Stimulated activated CD8-positive, alpha-beta memory T cell treated with anti-CD3 and anti-CD28 coated beads, Interleukin-12 subunit alpha, Interleukin-12 subunit beta, amount 100 ng/mL, for 24 hours (primary cell): ENCODE measurements around the gene FNIP2.
"Not testable (repeated sequence)": the region's sequence is repeated elsewhere in the genome, so short reads cannot be mapped to it uniquely, and the experiment has no call there.

ENCODE experiments used
- DNase-seq: peaks from one replicate; pipeline ENCODE4 v3.0.0-alpha.2; 2020; ENCODE audit errors: extremely low read depth

Gene FNIP2

DNA sequence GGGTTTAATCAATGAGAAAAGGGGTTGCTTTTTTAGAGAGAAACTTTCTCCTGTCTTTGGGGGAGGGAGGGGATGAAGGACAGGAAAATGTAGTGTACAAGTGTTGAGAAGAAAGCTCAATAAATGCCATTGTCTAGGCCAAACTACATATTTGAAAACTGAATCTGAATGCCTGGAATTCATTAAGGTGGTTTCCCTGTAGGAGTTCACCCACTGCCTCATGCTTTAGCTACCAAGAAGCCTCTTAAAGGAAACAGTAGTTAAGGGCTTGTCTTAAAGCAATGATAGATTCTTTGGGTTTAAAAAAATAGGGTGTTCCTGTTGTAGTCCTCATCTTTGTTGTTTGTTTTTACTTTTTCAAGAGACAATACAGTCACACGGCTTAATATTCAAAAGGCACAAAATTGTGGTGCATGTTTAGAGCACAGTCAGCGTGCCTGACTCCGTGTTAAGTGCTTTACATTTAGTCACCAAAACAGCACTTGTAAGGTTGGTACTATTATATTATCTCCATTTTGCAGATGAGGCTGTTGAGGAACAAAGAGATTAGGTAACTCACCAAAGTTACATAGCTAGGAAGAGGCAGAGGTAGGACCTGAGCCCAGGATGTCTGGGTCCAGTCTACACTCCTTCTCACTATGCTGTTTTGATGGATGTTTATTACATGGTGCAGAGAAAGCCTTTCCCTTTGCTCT is 46.0 kb downstream of the FNIP2 start:
- no peak for DNase-seq

- DNase-seq = no peak
Measured at GRCh38 chr4:158816955-158817354, 48.1 kb downstream of the FNIP2 start.

GRCh38 chr4:158817562-158818296 is 48.9 kb downstream of the FNIP2 start:
- no peak for DNase-seq

DNA sequence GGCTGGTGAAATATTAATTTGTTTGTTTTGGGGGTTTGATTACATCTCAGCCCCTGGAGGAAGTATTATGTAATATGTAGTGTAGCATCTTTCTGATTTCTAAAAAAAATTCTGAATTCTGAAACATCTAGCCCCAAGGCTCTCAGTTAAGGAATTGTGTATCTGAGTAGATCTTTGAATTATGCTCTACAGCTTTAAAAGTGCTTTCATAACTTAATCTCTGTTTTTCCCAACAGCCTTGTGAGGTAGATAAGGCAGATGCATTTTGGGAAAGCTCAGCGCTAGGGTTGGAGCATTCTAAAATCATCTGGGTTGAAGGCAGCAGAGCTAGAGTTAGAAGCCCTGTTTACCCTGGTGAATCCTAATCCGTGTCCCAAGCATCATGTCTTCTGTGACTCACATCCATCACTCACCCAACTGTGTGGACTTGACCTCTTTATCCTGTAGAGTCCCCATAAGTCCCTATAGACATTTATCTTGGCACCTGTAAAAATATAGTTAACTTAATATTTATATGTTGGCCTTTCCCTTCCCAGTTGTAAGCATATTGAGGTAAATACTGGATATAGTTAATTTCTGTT is 49.8 kb downstream of the FNIP2 start:
- DNase-seq = no peak

DNA sequence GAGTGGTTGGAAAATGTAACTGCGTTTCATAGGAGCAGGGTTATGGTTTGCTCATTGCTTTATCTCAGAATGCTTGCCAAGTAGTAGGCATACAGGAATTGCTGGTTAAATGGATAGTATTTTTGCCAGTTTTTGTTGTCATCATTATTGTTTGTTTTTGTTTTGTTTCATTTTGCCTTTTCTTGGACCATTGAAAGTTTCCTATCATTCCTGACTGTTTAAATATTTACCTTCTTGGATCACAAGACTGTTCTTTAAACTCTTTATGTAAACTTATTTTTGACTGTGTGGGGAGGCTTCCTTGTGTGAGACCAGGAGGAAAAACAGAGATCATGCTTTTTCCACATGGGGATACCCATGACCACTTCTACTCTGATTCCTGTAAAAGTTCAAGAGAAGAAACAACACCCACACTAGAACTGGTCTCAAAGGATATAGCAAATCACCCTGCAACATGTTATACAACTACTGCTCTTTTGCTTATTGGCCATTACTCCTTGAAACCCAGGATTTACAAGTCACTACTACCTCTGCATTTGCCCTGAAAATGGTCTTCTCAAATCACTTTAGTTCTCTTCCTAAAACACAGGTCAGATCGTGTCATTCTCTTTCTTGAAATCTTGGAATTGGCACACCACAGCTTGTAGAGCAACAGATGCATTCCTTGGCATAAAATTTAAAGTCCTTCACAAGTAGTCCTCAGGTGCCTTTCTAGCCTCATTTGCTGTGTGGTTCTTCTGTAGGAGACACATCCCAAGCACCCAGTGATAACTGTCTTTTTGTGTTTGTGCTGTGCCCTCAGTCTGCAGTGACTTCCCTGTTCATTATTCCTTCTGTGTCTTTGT is 51.3 kb downstream of the FNIP2 start:
- DNase-seq = no peak

DNA sequence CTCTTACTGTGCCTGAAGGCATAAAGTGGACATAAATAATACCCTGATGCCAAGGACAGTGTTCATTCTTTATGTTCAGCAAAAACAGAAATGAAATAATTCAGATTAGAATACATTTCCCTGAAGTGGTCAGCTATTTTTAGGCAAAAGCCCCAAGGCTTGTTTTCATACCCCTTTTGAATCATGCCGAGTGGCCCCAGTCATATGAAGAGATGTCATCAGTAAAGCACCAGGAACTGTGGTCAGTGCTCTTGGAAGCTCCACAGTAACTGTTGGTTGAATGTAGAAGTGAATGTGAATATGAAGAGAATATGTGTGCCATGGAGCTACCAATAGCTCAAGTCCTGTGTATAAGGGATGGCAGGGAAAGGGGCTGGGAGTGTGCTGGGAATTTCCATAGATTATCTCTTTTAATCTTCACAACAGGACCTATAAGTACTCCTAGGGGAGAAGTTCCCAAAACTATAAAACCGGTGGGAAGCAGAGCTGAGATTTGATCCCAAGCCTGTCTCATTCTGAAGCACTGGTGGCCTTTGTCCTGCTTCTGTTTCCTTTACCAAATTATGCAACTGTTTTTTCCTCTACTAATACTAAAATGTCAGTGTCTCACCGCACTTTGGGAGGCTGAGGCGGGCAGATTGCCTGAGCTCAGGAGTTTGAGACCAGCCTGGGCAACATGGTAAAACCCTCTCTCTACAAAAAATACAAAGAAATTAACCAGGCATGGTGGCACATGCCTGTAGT is 52.6 kb downstream of the FNIP2 start:
- no peak for DNase-seq

DNA sequence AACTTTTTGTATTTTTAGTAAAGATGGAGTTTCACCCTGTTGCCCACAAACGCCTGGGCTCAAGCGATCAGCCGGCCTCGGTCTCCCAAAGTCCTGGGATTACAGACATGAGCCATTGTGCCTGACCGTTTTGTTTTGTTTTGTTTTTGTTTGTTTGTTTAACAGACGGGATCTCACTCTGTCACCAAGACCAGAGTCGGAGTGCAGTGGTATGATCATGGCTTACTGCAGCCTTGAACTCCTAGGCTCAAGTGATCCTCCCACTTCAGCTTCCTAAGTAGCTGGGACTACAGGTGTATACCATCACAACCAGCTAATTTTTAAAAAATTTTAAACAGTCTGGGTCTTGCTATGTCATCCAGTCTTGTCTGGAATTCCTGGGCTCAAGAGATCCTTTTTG is 53.5 kb downstream of the FNIP2 start:
- no peak for DNase-seq

DNA sequence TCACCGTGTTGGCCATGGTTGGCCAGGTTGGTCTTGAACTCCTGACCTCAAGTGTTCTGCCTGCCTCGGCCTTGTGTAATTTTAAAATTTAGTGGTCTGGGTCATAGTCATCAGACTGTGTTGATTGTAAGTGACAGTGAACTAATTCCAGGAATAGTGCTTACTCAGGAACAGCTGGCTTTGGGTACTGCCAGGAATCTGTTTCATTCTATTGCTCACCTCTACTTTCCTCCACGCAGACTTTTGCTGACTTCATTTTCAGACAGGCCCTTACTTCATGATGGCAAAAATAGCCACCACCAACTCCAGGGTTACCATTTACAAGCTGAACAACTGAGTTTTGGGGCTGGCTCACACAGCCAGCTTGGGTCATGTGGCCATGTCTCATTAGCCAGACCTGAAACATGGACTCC is 54.6 kb downstream of the FNIP2 start:
- no peak for DNase-seq

DNA sequence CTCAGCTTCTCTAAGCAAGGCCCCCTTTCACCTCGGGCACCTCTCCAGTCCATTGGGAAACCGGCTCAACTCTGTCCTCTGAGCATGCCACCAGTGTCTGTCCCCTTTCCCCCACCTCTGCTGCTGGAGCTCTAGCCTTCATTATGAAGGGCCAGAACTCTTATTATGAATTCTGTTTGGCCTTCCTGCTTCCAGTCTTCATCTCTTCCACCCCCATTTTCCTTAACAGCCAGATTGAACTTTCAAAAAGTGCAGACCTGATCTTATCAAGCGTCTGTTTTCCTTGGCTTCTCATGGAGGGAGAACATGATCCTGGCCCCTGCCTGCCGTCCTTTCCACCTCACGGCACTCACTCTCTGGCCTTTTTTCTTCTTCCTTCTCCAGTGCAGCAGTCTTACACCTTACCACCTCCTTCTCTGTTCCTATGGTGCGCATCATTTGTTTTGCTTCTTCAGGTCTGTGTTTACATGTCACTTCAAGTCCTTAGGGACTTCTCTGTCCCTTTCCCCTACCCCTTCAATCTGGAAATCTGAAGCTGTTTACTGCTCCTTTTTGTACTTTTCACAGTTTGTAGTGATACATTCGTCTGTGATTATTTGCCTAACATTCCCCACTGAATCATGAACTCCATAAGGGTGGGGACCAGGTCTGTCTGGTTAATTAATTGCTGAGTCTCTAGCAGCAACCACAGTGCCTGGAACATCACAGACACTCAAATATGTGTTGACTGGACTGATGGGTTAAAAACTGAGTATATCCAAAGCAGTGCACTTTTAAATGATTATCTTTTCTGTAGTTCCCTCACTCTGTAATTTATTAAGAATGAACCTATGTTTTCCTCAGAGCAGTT is 55.8 kb downstream of the FNIP2 start:
- DNase-seq = no peak

DNA sequence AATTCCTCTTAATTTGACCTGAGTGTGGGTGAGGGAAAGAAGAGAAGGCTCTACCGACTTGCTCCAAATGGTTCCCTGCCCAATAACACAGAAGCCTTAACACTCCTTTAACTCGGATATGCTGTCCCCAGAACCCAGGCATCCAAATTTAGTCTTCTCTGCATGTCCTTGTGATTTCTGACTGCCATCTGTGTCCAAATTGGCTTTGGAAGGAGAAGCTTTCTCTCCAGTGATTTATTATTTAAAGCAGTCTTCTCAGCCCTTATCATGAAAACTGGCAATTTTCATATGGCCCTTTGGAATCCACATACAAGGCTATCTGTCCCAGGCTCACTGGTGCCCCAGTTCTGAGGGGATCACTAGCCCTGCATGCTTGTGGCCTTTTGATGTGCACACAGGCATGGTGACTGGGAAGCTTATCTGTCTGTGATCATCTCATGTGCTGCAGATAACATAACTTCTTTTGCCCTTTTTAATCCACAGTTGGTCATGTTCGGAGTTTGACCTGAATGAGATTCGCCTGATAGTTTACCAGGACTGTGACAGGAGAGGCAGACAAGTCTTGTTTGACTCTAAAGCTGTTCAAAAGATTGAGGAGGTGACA is 56.7 kb downstream of the FNIP2 start:
- no peak for DNase-seq

GRCh38 chr4:158826057-158826456 is 57.2 kb downstream of the FNIP2 start:
- DNase-seq = no peak

DNA sequence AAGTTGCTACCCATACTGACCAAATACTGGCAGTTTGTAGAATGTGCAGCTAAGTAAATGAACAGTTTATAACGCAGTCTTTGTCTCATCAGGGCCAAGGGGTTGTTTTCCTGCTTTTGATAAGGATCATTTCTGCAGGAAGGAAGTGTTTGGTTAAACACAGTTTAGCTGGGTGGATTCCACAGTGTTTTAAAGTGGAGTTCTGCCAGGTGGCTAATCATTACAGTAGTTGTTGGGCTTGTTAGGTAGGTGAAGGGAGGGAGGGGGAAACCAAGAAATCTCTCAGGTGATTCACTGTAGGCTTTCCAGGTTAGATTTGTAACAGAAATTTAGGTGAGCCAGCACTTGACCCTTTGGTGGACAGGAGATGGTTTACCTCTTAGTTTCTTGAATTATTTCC is 58.1 kb downstream of the FNIP2 start:
- DNase-seq = no peak

DNA sequence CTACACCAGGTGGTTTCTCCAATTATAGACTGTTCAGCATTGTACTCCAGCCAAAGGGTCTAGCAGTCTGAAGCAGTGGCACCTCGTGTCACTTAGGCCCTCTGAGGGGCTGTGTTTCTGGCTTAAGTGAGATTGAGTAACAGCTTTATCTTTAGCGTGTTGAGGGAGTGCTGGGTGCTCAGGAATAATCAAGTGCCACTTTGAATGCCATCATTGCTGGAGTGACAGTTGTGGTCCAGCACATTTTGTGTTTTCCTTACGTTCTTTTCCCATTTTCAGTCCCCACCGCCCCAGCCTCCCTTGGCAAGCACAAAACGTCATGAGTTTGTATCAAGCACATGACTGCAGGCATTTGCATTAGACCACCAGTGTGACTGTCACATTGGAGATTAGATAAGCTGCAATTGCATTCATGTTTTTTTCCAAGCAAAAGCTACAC is 58.7 kb downstream of the FNIP2 start:
- no peak for DNase-seq

- not testable (repeated sequence) for DNase-seq
Measured at GRCh38 chr4:158828151-158828550, 59.3 kb downstream of the FNIP2 start.

DNA sequence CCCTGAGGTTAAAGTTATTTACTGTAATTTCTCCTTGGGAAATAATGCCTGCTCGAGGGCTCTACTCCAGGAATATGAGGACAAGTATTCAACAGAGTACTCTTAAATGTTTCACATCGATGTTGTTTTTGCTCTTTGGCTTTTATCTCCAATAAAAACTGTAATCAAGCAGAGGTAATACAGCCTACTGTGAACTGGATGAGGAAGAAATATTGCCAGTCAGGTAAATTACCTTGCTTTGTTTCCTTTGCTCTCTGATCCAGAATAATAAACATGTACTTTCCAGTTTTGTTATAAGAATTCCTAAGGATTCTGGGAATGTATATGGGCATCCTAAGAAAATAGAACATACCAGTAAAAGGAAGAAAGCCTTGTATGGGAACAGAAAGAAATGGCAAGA is 60.4 kb downstream of the FNIP2 start:
- no peak for DNase-seq

DNA sequence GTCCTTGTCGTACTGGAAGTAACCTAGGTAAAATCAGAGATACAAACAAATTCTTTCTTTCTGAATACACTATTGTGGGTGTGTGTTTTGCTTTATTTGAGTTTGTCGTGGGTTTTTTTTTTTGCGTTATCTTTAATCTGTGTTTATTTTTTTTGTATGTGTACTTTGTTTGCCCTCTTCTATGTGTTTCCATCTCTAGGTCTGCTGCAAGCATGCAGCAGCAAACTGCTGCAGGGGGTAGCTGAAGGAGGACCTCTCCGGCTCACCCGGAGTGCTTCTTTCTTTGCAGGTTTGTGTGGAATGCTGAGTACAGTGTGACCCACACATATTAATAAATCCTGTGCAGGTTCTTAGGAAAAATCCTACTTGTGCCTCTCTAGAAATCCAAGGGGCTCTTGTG is 64.8 kb downstream of the FNIP2 start:
- DNase-seq = no peak

GRCh38 chr4:158835226-158836001 is 66.6 kb downstream of the FNIP2 start:
- no peak for DNase-seq

DNA sequence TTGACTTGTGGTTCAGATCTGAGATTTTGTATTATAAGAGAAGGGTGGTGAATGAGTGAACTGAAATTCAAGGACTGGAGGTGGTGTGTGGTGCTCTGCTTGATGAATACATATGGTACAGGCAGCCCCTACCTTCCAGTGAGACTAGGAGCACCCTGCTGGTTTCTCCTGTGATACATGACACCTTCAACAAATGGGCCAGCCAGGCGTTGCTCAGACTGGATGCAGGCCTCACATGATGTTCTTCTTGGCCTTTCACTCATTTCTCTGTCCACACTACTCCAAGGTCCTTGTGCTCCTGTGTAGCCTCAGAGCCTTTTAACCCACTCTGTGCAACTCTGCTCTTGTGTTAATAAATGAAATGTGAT is 67.2 kb downstream of the FNIP2 start:
- DNase-seq = no peak

DNA sequence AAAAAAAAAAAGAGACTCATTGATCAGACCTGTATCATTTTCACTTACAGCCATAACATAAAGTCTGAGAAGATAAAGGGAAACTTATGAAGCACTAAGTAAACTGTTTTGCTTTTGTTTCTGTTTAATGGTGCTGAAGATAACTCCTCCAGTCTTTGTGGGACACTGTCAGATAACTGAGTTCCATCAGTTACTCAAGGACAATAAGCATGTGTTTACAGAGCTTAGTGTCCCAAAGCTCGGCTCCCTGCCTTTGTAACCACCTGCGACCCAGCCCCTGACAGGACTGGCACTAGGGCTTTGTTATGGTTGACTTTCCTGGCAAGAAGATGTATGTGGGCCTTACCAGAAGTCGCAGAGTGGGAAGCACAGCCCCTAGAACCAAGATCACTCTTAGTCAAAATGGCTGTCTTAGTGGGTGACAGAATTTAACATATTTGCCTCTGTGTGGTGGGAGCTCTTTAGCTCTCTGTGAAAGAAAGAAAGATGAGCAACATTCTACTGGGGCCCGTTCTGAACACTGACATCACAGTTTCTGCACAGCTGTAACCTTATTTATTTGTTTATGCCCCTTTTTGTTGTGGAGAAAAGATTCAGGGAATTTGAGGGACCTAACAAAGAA is 68.1 kb downstream of the FNIP2 start:
- no peak for DNase-seq
